Activated CD4-positive, alpha-beta T cell treated with anti-CD3 and anti-CD28 coated beads, Interleukin-2, amount 10 ng/mL, durations not matched to agents 24 days and 14 days (primary cell): ENCODE measurements around the gene RNF149. TPM values are rescaled to one million over a fixed set of nuclear protein-coding genes. Genes with fewer than 3 reads are reported as not detected.
"Not testable (repeated sequence)": the region's sequence is repeated elsewhere in the genome, so short reads cannot be mapped to it uniquely, and the experiment has no call there.

Experiments used
- DNase-seq: peaks from one replicate; pipeline ENCODE4 v3.0.0; 2022
- H3K27ac Mint-ChIP-seq: one replicate; pipeline ENCODE4 v1.8.0; 2022; ENCODE audit warnings: mild to moderate bottlenecking, mixed read lengths
- H3K27me3 Mint-ChIP-seq: one replicate; pipeline ENCODE4 v1.8.0; 2022; ENCODE audit warnings: mixed read lengths
- H3K36me3 Mint-ChIP-seq: one replicate; pipeline ENCODE4 v1.8.0; 2022; ENCODE audit warnings: low read depth, mild to moderate bottlenecking, mixed read lengths
- H3K4me1 Mint-ChIP-seq: one replicate; pipeline ENCODE4 v1.8.0; 2021; ENCODE audit warnings: mixed read lengths
- H3K4me3 Mint-ChIP-seq: one replicate; pipeline ENCODE4 v1.8.0; 2022; ENCODE audit warnings: mild to moderate bottlenecking, moderate library complexity, mixed read lengths
- H3K9me3 Mint-ChIP-seq: one replicate; pipeline ENCODE4 v1.8.0; 2021; ENCODE audit warnings: mixed read lengths
- intact Hi-C: fragments of 100-400 bp; cut with micrococcal nuclease; formaldehyde crosslinking; loops from one replicate; pipeline ENCODE4 v1.15.1; 2023
- total RNA-seq: library from RNA; stranded (reverse); gene quantifications from 2 replicates; pipeline ENCODE4 v1.2.3, GENCODE V29; 2022

Gene RNF149, protein sequence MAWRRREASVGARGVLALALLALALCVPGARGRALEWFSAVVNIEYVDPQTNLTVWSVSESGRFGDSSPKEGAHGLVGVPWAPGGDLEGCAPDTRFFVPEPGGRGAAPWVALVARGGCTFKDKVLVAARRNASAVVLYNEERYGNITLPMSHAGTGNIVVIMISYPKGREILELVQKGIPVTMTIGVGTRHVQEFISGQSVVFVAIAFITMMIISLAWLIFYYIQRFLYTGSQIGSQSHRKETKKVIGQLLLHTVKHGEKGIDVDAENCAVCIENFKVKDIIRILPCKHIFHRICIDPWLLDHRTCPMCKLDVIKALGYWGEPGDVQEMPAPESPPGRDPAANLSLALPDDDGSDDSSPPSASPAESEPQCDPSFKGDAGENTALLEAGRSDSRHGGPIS
- 40.3 and 40.7 TPM in 2 replicates for total RNA-seq

DNA sequence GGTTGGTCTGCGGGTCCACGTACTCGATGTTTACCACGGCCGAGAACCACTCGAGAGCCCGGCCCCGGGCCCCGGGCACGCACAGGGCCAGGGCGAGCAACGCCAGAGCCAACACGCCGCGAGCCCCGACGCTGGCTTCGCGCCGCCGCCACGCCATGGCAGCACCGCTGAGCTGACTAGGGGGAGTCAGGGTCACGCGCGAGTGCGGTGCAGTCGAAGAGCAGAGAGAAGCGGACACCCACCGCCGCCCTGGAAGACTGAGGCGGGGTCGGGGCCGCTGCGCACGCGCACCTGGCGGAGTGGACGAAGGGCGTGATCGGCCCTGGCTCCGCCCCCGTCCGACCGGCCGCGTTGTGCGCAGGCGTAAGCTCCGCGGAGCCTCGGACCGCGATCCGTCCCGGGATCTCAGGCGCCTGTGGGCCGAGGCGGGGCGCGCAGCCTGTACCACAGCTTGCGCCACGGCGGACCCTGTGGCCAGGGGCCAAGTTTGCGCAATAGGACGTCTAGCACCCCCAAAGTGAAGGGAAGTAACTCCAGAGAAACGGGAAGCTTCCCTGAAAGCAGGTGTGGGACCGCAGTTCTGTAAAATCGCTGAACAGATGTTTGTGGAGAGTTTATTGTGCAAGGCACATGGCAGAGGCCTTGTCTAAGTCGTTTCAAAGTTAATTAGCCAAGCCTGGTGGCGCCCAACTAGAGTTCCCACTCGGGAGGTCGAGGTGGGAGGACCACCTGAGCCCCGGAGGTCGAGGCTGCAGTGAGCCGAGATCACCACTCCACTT is at the start of gene RNF149:
Gene RNF149, minus strand, starts transcription at position 270 of the 779 bp plus-strand sequence. Its CDS starts 113 bp downstream, at position 157.
- H3K4me1 Mint-ChIP-seq: peaks cover 63% of the 10 kb centered on the region
- H3K36me3 Mint-ChIP-seq: peaks cover 28% of the 10 kb centered on the region
- DNase-seq: peak; percentile 98
- H3K4me3 Mint-ChIP-seq: peak within 1 kb of the TSS; percentile 88
- peak within 1 kb of the TSS; percentile 96 for H3K27ac Mint-ChIP-seq
- intact Hi-C loops: loop anchor here (5.0 to 10.0 kb wide), 6 partner anchors 34 to 1059 kb away; partner anchors contain the start of genes MAP4K4, PDCL3, RFX8 and TBC1D8
- H3K9me3 Mint-ChIP-seq: no peaks in the 10 kb centered on the region
- no peaks in the 10 kb centered on the region for H3K27me3 Mint-ChIP-seq

DNA sequence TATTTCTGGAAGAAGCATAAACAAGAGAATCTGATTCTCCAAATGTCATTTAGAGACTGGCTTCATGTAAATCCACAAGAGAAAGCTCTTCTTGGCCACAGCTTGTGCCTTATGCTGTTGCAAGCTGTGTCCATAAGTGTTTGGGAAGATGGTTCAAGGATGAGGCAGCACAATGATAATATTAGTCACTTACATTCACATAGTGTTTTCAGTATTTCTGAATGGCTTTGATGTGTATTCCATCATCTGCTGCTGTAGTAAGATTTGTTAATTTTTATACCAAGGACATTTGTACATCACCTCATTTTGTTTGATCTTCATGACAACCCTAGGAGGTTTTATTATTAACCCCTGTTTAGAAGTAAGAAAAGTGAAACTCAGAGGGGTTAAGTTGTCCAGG is 48.9 kb upstream of the RNF149 start:
- intact Hi-C loops: no loop called here
- H3K27ac Mint-ChIP-seq: no peak overlapping the region

DNA sequence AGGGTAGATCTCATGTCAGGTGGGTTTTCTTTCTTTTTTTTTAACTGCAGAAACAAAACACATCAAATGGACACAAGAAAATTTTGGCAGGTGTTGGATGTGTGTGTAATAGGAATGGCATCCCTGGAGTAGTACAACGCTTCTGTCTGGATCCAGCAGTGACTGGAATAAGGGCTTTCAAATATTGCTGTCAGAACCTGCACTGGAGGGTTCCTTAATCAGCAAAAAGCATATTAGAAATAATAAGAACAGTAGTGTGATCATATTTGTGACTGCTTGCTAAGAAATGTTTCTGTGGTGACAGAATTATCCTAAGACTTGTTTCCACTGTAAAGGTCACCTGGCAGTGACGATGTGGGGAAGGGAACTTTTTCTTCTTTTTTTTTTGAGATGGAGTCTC is 48.0 kb upstream of the RNF149 start:
- H3K27ac Mint-ChIP-seq: no peak overlapping the region
- intact Hi-C loops: no loop called here

More for the DNA sequence above, 48.9 kb upstream of the RNF149 start:
- no peaks in the 10 kb centered on the region for H3K9me3 Mint-ChIP-seq
- peaks cover 5% of the 10 kb centered on the region for H3K27me3 Mint-ChIP-seq
- H3K4me3 Mint-ChIP-seq: no peak overlapping the region
- no peaks in the 10 kb centered on the region for H3K36me3 Mint-ChIP-seq
- peaks cover 23% of the 10 kb centered on the region for H3K4me1 Mint-ChIP-seq
- DNase-seq: no peak

DNA sequence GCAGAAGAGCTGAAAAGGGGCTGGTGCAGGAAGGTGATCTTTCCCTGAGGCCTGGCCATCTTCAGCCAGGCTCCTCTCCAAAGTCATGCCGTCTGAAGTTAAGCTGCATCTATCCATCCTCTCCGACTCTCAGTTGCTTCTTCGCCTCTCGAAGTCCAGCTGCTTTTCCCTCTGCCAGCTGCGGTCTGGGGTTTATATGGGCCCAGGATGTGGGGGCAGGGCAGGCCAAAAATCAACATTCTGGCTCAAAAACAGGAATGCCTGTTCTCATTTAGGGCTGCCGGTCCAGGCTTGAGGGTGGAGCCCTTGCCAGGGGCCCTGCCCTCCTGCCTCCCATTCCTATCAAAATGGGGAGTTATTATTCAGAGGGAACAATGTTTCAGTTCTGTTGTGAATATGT is 47.6 kb upstream of the RNF149 start:
- no peaks in the 10 kb centered on the region for H3K9me3 Mint-ChIP-seq
- H3K27ac Mint-ChIP-seq: peak overlapping the region; percentile 22
- intact Hi-C loops: no loop called here
- peaks cover 5% of the 10 kb centered on the region for H3K27me3 Mint-ChIP-seq
- no peak overlapping the region for H3K4me3 Mint-ChIP-seq
- no peak for DNase-seq
- H3K4me1 Mint-ChIP-seq: peaks cover 10% of the 10 kb centered on the region
- H3K36me3 Mint-ChIP-seq: no peaks in the 10 kb centered on the region

More for the DNA sequence above, 48.0 kb upstream of the RNF149 start:
- peaks cover 5% of the 10 kb centered on the region for H3K27me3 Mint-ChIP-seq
- no peak for DNase-seq
- H3K36me3 Mint-ChIP-seq: no peaks in the 10 kb centered on the region
- H3K4me3 Mint-ChIP-seq: no peak overlapping the region
- peaks cover 15% of the 10 kb centered on the region for H3K4me1 Mint-ChIP-seq
- H3K9me3 Mint-ChIP-seq: no peaks in the 10 kb centered on the region

DNA sequence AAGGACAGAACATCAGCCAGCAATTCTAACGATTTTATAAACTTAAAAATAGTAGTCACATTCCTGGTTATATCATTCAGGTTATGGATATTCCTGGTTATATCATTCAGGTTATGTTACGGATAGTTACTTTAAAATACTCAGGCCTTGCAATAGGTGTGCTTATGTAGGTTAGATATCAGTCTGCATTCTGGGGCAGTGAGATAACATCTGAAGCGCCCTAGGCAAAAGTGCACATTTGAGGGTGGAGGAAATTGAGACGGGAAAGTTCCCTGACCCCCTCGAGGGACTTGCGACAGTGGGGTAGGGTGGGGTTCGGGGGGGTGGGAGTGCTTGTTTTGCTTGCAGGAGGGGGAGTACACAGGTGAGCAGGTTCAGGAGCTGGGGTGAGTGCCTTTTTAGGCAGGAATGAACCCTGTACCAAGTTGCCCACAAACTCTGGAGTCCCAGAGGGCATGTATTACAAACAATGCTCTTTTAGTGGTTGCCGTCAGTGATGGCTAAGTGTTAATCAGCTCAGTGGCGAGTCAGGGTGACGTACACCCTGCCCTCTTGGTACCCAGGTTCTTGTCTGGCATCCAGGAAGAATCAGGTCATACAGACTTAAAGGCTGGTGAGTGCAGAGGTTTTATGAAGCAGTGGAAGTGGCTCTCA is 47.0 kb upstream of the RNF149 start:
- Mint-ChIP-seq H3K9me3 (no peaks in the 10 kb centered on the region), H3K27me3 (peaks cover 5% of the 10 kb centered on the region), H3K4me3 (no peak overlapping the region), H3K36me3 (no peaks in the 10 kb centered on the region), H3K4me1 (peaks cover 7% of the 10 kb centered on the region), H3K27ac (peak overlapping the region; percentile 22)
- DNase-seq: no peak
- intact Hi-C loops: no loop called here

DNA sequence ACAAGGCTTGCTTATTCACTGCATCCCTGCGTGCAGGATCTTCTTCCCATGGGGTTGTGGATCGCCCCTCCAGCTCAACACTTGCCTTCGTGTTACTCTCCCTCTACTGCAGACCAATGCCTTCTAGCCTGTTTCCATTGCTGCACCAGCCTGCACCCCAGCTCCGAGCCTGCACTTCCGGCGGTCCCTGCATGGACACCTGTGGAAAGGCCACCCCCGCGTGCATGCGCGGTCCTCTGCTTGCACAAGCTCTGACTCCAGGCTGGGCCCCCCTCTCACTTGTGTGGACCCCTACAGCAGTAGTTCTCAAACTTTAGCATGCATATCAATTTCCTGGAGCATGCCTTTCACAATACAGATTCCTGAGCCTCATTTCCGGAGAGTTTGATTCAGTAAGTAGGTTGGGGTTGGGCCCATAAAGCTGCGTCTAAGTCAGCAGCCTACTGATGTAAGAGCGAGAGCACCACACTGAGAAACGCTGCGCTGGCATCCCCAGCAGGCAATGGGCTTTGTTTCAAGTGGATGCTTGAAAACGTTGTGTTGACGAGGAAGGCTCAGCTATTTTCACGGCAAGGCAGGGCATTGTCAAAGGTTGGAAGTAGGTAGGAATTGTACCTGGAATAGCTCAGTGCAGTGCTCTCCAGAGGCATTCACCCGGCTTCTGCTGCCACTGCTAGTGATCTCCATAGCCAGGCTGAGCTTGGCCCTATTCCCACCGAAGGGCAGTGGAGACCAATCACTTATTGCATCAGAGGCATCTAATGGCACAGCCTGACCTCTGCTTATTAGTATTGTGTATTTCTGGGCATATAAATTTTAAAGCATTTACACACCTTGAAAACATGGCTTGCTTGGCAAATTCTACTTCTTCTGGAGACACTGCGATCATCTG is 46.2 kb upstream of the RNF149 start:
- no peak for DNase-seq
- no peak overlapping the region for H3K4me3 Mint-ChIP-seq
- intact Hi-C loops: no loop called here
- H3K4me1 Mint-ChIP-seq: peaks cover 5% of the 10 kb centered on the region
- no peaks in the 10 kb centered on the region for H3K9me3 Mint-ChIP-seq
- H3K27me3 Mint-ChIP-seq: peaks cover 3% of the 10 kb centered on the region
- no peak overlapping the region for H3K27ac Mint-ChIP-seq
- no peaks in the 10 kb centered on the region for H3K36me3 Mint-ChIP-seq

DNA sequence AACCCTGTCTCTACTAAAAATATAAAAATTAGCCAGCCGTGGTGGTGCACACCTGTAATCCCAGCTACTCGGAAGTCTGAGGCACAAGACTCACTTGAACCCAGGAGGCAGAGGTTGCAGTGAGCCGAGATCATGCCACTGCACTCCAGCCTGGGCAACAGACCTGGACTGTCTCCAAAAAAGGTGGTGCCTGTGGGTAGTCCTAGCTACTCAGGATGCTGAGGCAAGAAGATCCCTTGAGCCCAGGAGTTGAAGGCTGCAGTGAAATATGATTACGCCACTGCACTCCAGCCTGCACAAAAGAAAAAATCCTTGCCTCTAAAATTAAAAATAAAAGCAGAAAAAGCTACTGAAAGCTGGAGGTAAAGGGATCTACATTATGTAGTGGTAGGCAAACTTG is 44.1 kb upstream of the RNF149 start:
- intact Hi-C loops, H3K36me3 Mint-ChIP-seq, H3K27me3 Mint-ChIP-seq, DNase-seq, H3K4me3 Mint-ChIP-seq, H3K9me3 Mint-ChIP-seq, H3K27ac Mint-ChIP-seq, H3K4me1 Mint-ChIP-seq: not testable (repeated sequence)

DNA sequence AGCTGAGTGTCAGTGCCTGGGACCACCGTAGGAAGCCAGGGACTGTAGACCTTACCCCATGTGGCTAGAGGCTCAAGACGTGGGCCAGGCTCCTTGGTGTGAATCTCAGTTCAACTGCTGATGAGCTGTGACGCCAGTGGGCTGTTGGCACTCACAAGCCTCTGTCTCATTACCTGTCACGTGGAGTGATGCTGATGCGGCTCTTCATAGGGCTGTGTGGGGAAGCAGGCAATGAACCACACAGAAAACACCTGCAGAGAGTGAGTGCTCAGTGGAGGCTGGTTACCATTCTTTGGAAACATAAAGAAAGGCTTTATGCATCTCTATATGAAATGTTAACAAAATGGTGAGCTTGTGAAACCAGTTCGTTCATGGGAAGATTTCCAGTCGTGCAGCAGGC is 42.7 kb upstream of the RNF149 start:
- Mint-ChIP-seq H3K27ac (no peak overlapping the region), H3K36me3 (no peaks in the 10 kb centered on the region), H3K9me3 (no peaks in the 10 kb centered on the region), H3K4me1 (peaks cover 7% of the 10 kb centered on the region), H3K4me3 (no peak overlapping the region), H3K27me3 (peaks cover 8% of the 10 kb centered on the region)
- intact Hi-C loops: no loop called here
- no peak for DNase-seq

DNA sequence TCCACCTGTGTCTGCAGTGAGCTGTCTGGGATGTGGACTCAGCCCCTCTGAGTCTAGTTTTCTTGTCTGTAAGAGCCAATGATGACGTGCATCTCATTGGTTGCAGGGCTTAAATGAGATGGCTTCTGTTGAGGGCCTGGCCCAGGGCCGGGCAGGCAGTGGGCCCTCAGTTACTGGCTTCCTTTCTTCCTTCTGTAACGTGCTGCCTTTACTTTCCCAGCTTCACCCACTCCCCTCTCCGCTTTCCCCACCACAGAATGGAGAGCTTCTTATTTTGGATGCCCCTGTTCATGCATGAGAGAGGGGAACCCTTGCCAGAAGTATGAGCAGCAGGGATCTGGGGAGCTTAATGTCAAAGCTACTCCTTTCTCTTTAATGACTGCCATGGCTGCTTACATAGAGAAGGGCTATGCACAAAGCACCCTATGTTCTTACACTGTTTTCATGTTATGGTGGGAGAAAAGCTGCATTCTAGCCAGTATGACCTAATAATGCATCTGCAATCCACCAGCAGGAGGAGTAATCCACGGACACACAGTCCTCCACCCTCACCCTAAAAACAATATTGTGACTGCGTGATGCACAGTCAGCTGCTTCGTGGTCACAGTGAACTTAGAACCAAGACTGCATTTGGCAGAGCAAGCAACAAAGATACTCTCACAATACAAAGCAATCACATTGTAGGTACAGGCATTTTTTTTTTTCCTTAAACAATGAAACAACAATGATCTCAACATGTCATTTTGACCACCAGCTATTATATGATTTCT is 41.6 kb upstream of the RNF149 start:
- peak; percentile 72 for DNase-seq
- H3K36me3 Mint-ChIP-seq: no peaks in the 10 kb centered on the region
- no peak overlapping the region for H3K27ac Mint-ChIP-seq
- intact Hi-C loops: no loop called here
- no peaks in the 10 kb centered on the region for H3K9me3 Mint-ChIP-seq
- H3K4me3 Mint-ChIP-seq: no peak overlapping the region
- H3K4me1 Mint-ChIP-seq: peaks cover 7% of the 10 kb centered on the region
- peaks cover 8% of the 10 kb centered on the region for H3K27me3 Mint-ChIP-seq

DNA sequence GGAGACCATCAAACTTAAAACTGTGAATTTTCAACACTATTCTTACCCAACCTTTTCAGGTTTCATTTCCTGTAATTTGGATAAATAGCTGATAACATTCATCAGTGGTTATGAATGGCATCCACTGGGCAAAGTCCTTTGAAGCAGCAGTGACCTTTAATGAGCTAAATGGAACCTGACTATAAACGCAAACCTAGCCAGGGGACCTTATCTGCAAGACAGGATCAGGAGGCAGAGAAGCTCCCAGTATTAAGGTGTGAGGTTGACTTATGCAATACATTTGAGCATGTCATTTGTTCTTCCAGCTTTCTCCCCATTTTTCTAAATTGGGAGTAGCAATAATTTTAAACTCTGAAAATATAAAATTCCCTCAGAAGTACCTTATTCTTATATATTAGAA is 40.4 kb upstream of the RNF149 start:
- no peaks in the 10 kb centered on the region for H3K36me3 Mint-ChIP-seq
- H3K9me3 Mint-ChIP-seq: no peaks in the 10 kb centered on the region
- H3K27ac Mint-ChIP-seq: no peak overlapping the region
- no peak overlapping the region for H3K4me3 Mint-ChIP-seq
- no peak for DNase-seq
- intact Hi-C loops: no loop called here
- peaks cover 11% of the 10 kb centered on the region for H3K27me3 Mint-ChIP-seq
- H3K4me1 Mint-ChIP-seq: peaks cover 7% of the 10 kb centered on the region

DNA sequence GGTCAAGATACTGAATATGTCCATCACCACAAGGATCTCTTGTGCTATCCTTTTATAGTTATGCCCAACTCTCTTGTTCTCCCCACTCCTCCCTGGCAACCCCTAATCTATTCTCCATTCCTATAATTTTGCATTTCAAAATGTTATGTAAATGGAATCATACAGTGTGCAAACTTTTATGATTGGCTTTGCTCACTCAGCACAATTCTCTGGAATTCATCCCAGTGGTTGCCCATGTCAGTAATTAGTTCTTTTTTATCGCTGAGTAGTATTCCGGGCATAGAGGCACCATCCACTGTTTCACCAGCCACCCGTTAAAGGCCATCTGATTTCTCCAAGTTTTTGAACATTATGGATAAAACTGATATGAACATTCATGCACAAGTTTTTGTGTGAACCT is 38.4 kb upstream of the RNF149 start:
- DNase-seq: no peak
- peaks cover 12% of the 10 kb centered on the region for H3K4me1 Mint-ChIP-seq
- no peaks in the 10 kb centered on the region for H3K36me3 Mint-ChIP-seq
- H3K27ac Mint-ChIP-seq: no peak overlapping the region
- peaks cover 9% of the 10 kb centered on the region for H3K27me3 Mint-ChIP-seq
- intact Hi-C loops: no loop called here
- no peaks in the 10 kb centered on the region for H3K9me3 Mint-ChIP-seq
- H3K4me3 Mint-ChIP-seq: no peak overlapping the region

DNA sequence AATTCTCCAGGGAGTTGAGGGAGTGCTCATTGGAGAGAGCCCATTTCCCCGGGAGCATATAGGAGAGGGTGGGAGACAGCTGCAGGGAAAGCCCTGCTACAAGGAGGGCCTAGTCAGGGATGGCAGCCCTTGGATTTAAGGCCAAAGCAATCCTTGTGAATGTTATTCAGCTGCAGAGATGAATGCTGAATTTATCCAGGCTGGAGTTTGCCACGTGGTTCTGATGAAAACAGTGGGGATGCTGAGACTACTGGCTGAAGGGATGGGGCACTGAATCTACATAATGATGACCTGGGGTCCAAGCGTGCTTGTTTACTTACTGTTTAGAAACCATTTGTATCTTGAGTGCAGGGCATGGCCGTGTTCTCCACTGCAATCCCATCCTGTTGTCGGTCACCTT is 35.6 kb upstream of the RNF149 start:
- H3K36me3 Mint-ChIP-seq: no peaks in the 10 kb centered on the region
- no peak overlapping the region for H3K27ac Mint-ChIP-seq
- no peak for DNase-seq
- peaks cover 27% of the 10 kb centered on the region for H3K4me1 Mint-ChIP-seq
- H3K27me3 Mint-ChIP-seq: peaks cover 7% of the 10 kb centered on the region
- intact Hi-C loops: loop anchor here (5.0 kb wide), 4 partner anchors 37 to 488 kb away; partner anchors contain the start of genes CREG2 and RNF149
- no peaks in the 10 kb centered on the region for H3K9me3 Mint-ChIP-seq
- no peak overlapping the region for H3K4me3 Mint-ChIP-seq
